ENCODE results near the gene FSTL3. TPM values are rescaled to one million over a fixed set of nuclear protein-coding genes. Genes with fewer than 3 reads are reported as not detected.

The FSTL3 gene
- total RNA-seq, 2 experiments from 2014 or later = 2.2 to 3.0 TPM

DNA sequence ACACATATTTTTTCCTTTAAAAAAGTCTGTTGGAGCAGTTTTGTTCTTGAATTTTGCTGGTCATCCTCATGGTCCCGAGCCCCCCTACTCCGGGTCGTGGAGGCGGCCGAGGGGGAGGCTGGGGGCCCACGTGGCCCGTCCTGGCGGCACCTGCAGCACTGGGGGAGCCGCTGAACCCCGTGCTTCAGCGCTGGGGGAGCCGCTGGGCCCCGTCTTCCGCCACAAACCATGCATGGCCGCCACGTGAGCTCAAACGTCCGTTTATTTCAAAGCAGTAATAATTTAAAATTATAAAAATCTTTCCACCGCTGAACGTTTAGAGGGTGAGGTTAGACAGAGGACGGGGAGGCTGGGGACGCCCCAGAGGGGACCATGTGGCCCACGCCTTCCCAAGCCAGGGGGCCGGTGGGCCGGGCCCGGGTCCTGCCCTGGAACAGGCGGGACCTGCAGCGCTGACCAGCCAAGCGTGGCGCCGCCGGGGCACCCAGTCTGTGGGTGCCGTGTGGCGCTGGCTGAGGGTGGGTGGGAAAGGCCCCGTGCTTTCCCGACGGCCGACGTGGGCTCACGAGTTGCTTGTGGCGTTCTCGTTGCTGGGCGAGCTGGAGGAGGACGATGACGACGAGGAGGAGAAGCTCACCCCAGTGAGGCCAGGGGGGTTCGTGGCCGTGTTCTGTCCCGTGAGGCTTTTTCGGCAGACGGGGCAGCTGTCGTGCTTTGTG is 28.5 kb upstream of the FSTL3 start:
- no peak for ATAC-seq
- POLR2A ChIA-PET = no interaction called here
- no peaks in the 10 kb centered on the region for H3K9me3 Mint-ChIP-seq (ENCODE audit: insufficient read depth)
- no peaks in the 10 kb centered on the region for H3K4me1 Mint-ChIP-seq (ENCODE audit: low read depth)
- no peak for DNase-seq
- H3K27me3 Mint-ChIP-seq (ENCODE audit: low read depth) = no peaks in the 10 kb centered on the region
- no peak overlapping the region for H3K4me3 Mint-ChIP-seq
- H3K36me3 Mint-ChIP-seq (ENCODE audit: low read depth) = peaks cover 23% of the 10 kb centered on the region
- CTCF ChIA-PET = no interaction called here
- no peak overlapping the region for H3K27ac Mint-ChIP-seq

DNA sequence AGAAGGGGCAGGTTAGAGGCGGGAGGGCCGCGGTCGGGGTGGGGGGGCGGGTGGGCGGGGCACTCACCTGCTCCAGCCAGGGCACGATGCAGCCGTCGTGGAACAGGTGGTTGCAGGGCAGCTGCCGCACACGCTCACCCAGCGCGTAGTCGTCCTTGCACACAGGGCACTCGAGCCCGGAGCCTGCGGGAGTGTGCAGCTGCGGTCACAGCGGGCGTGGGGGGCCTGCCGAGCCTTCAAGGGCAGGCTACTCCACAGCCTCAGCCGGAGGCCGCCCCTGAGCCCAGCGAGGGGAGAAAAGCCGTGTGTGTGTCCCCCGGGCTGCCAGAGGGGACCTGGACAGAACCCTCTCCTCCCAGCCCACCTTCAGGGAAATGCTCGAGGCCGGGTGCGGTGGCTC is 27.9 kb upstream of the FSTL3 start:
- H3K4me3 Mint-ChIP-seq = no peak overlapping the region
- H3K27ac Mint-ChIP-seq = no peak overlapping the region
- peaks cover 23% of the 10 kb centered on the region for H3K36me3 Mint-ChIP-seq (ENCODE audit: low read depth)
- ChIA-PET CTCF (no interaction called here), POLR2A (no interaction called here)
- DNase-seq (no peak), ATAC-seq (no peak)
- no peaks in the 10 kb centered on the region for H3K9me3 Mint-ChIP-seq (ENCODE audit: insufficient read depth)
- H3K4me1 Mint-ChIP-seq (ENCODE audit: low read depth) = no peaks in the 10 kb centered on the region
- no peaks in the 10 kb centered on the region for H3K27me3 Mint-ChIP-seq (ENCODE audit: low read depth)

DNA sequence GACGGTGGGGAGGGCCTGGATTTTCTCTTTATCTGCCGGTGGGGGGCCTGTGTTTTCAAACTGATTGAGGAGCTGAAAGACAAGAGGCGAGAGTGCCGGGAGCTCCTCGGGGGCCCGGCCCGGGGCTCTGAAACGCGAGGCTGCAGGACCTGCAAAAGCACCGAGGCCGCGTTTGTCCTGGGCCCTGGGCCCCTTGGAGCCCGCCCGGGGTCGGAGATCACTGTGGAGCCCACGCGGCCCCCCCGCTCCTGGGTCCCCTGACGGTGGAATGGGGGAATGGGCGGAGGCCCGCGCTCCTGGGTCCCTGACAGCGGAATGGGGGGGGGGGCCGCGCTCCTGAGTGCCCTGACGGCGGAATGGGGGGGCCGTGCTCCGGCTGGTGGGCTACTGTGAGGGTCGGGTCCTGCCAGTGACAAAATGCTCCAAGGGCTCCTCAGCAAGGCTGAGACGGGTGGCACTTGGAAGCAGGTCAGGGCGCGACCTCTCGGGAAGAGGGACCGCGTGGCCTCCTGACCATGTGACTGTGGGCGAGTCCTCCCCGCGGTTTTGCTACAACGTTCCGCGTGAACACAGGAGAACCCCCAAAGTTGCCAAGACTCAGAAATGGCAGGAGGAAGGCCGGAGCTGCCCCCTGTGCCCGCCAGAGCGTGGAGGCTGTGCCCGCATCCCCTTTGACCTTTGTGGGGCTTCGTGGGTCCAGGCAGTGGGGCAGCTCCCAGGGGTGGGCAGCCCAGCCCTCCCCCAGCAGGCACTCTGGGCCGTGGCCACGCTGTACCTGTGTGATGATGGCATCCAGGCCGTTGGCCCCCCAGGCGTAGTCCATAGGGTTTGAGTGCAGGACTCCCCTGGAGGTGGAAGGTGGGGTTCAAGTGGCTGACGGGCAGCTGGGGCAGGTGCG is 27.0 kb upstream of the FSTL3 start:
- ATAC-seq (no peak), DNase-seq (no peak)
- H3K36me3 Mint-ChIP-seq (ENCODE audit: low read depth) = peaks cover 28% of the 10 kb centered on the region
- no peaks in the 10 kb centered on the region for H3K4me1 Mint-ChIP-seq (ENCODE audit: low read depth)
- H3K9me3 Mint-ChIP-seq (ENCODE audit: insufficient read depth) = no peaks in the 10 kb centered on the region
- no peaks in the 10 kb centered on the region for H3K27me3 Mint-ChIP-seq (ENCODE audit: low read depth)
- POLR2A ChIA-PET = no interaction called here
- no peak overlapping the region for H3K27ac Mint-ChIP-seq
- CTCF ChIA-PET = no interaction called here
- no peak overlapping the region for H3K4me3 Mint-ChIP-seq

DNA sequence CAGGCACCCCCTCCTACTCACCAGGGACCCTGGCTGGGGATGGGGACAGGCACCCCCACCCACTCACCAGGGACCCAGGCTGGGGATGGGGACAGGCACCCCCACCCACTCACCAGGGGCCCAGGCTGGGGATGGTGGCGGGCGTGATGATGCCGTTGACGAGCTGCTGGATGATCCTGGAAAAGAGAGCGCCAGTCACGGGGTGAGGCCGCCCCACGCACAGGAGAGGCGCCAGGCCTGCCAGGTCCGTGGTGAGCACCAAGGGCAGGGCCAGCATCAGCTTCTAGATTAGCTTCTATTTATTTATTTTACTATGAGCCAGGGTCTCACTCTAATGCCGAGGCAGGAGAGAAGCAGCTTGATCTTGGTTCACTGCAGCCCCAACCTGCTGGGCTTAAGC is 26.1 kb upstream of the FSTL3 start:
- Mint-ChIP-seq H3K27me3 (ENCODE audit: low read depth) (no peaks in the 10 kb centered on the region), H3K36me3 (ENCODE audit: low read depth) (peaks cover 26% of the 10 kb centered on the region), H3K4me3 (no peak overlapping the region), H3K27ac (no peak overlapping the region), H3K9me3 (ENCODE audit: insufficient read depth) (no peaks in the 10 kb centered on the region), H3K4me1 (ENCODE audit: low read depth) (peaks cover under 1% of the 10 kb centered on the region)
- no peak for DNase-seq
- no peak for ATAC-seq
- ChIA-PET CTCF (no interaction called here), POLR2A (no interaction called here)

DNA sequence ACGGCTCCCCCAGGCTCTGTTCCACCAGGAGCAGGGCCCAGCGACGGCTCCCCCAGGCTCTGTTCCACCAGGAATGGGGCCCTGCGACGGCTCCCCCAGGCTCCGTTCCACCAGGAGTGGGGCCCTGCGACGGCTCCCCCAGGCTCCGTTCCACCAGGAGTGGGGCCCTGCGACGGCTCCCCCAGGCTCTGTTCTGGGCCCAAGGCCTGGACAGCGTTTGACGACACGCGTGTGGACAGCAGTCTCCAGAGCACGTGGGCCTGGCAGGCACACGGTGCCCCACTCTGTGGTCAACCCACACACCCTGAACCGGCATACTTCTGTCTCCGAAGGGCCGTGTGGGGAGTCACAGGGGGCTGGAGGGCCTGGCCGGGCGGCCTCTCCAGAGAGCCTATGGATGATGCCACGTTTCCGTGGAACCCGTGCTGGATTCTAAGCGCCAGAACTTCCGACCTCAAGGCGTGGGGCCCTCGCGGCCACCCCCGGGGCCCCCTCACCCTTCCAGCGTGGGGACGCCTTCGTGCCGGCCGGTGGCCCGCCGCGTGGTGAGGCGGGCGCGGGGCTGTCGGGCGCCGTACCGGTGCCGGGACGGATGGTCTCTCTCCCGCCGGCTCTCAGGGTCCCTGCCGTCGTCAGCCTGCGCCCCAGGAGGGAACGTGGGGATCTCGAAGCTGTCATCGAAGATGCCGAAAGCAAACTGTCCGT is 24.9 kb upstream of the FSTL3 start:
- Mint-ChIP-seq H3K36me3 (ENCODE audit: low read depth) (peaks cover 32% of the 10 kb centered on the region), H3K4me1 (ENCODE audit: low read depth) (peaks cover 7% of the 10 kb centered on the region), H3K4me3 (no peak overlapping the region), H3K27me3 (ENCODE audit: low read depth) (no peaks in the 10 kb centered on the region), H3K27ac (no peak overlapping the region), H3K9me3 (ENCODE audit: insufficient read depth) (no peaks in the 10 kb centered on the region)
- ATAC-seq = no peak
- DNase-seq = no peak
- POLR2A ChIA-PET = no interaction called here
- CTCF ChIA-PET = no interaction called here

DNA sequence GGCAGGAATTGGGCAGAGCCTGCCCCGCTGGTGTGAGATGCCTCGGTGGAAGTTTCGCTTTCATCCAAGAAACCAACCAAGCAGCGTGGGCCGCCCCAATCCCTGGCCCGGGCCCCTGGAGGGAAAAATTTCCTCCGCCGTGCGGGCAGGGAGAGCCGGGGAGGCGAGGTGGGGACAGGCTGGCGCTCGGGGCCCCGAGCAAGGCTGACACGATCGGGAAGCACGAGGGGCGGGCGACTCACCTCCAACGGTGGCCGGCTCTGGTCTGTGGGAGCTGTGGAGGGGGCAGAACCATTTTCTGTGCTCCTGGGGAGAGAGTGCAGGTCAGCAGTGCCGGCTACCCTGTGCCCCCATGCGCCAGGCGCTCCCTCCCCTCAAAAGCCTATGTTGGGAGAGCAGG is 24.2 kb upstream of the FSTL3 start:
- no peak overlapping the region for H3K4me3 Mint-ChIP-seq
- no peaks in the 10 kb centered on the region for H3K9me3 Mint-ChIP-seq (ENCODE audit: insufficient read depth)
- no peak for DNase-seq
- no peak overlapping the region for H3K27ac Mint-ChIP-seq
- H3K36me3 Mint-ChIP-seq (ENCODE audit: low read depth) = peaks cover 32% of the 10 kb centered on the region
- ChIA-PET POLR2A (interaction anchor here (0.6 kb wide), 1 partner anchor 9 kb away, joined by 3 read pairs; no protein-coding TSS in a partner anchor), CTCF (no interaction called here)
- peaks cover 8% of the 10 kb centered on the region for H3K4me1 Mint-ChIP-seq (ENCODE audit: low read depth)
- H3K27me3 Mint-ChIP-seq (ENCODE audit: low read depth) = no peaks in the 10 kb centered on the region
- no peak for ATAC-seq

DNA sequence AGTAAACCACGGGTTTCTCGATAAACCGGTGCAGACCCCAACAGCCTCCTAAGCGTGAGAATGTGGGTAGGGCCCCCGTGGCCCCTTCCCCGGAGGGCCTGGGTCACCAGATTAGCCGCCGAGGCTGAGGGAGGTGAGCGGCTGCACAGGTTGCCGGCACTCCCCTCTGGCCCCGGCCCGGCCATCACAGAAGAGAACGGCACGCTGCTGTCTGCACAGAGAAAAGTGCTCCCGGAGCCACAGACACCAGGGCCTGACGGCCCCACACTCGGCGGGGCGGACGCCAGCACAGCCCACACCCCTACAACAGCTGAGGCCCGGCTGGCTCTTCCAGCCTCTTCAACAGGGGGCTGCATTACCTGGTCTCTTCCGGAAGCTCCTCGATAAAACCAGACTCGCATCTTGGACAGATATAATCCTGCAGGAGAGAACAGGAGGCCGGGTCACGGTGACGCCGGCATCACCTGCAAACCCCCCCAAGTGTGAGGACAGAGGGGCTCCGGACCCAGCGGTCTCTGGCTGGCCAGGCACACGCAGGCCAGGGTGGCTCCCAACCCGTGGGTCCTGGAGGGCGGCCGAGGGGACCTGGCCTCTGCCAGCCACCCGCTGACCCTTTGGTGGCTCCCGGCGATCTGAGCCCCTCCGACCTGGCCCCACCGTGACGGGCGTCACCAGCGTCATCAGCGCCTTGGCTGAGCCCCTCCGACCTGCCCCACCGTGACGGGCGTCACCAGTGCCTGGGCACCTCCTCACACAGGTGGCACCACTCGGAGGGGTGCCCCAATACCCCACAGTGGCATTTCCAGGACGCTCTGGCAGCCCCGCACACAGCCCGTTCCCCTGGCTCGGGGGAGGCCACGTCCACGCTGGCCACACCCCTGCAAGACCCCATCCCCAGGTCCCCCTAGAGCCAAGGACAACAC is 23.5 kb upstream of the FSTL3 start:
- Mint-ChIP-seq H3K9me3 (ENCODE audit: insufficient read depth) (no peaks in the 10 kb centered on the region), H3K27ac (no peak overlapping the region), H3K4me3 (no peak overlapping the region), H3K36me3 (ENCODE audit: low read depth) (peaks cover 40% of the 10 kb centered on the region), H3K4me1 (ENCODE audit: low read depth) (peaks cover 12% of the 10 kb centered on the region), H3K27me3 (ENCODE audit: low read depth) (no peaks in the 10 kb centered on the region)
- POLR2A ChIA-PET = interaction anchor here (0.6 kb wide), 1 partner anchor 10 kb away, joined by 3 read pairs; no protein-coding TSS in a partner anchor
- no peak for DNase-seq
- no peak for ATAC-seq
- CTCF ChIA-PET = no interaction called here

DNA sequence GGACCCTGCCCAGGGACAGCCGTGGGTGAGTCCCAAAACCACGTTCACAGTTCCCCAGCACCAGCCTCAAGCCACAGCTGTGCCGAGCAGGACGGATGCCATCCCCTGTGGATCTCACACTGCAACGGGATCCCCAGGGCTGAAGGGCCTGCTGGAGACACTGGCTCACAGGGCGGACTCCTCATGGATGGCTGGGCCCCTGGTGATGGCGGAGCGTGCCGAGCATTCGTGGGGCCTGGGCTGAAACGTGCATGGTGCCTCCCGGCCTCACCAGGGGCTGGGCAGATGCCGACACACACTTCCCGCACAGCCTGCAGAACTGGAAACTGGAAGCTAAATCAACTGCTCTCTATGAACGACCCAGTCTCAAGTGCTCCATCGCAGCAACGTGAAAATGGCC is 22.8 kb upstream of the FSTL3 start:
- no peak for DNase-seq
- no peak overlapping the region for H3K27ac Mint-ChIP-seq
- CTCF ChIA-PET = no interaction called here
- no peaks in the 10 kb centered on the region for H3K27me3 Mint-ChIP-seq (ENCODE audit: low read depth)
- no peaks in the 10 kb centered on the region for H3K9me3 Mint-ChIP-seq (ENCODE audit: insufficient read depth)
- no peak for ATAC-seq
- peaks cover 40% of the 10 kb centered on the region for H3K36me3 Mint-ChIP-seq (ENCODE audit: low read depth)
- H3K4me1 Mint-ChIP-seq (ENCODE audit: low read depth) = peaks cover 12% of the 10 kb centered on the region
- H3K4me3 Mint-ChIP-seq = no peak overlapping the region
- POLR2A ChIA-PET = interaction anchor here (0.6 kb wide), 1 partner anchor 21 kb away, joined by 4 read pairs; no protein-coding TSS in a partner anchor

DNA sequence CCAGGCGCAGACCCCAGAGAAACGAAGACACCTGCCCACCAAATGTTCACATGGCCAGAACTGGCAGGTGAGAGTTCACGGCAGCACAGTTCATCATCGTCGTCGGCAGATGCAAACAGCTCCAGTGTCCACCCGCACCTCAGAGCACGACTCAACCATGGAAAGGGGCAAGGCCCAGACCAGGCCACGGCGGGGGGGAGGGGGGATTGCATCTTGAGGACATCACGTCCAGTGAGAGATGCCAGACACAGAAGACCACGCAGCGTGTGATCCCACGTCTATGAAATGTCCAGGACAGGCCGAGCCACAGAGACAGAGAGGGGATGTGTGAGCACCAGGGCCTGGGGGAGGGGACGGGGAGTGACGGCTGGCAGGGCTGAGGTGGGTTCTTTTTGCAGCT is 20.5 kb upstream of the FSTL3 start:
- H3K4me3 Mint-ChIP-seq = no peak overlapping the region
- ATAC-seq (no peak), DNase-seq (no peak)
- H3K9me3 Mint-ChIP-seq (ENCODE audit: insufficient read depth) = no peaks in the 10 kb centered on the region
- POLR2A ChIA-PET = no interaction called here
- H3K36me3 Mint-ChIP-seq (ENCODE audit: low read depth) = peaks cover 36% of the 10 kb centered on the region
- H3K27ac Mint-ChIP-seq = no peak overlapping the region
- CTCF ChIA-PET = no interaction called here
- H3K4me1 Mint-ChIP-seq (ENCODE audit: low read depth) = peaks cover 28% of the 10 kb centered on the region
- no peaks in the 10 kb centered on the region for H3K27me3 Mint-ChIP-seq (ENCODE audit: low read depth)

DNA sequence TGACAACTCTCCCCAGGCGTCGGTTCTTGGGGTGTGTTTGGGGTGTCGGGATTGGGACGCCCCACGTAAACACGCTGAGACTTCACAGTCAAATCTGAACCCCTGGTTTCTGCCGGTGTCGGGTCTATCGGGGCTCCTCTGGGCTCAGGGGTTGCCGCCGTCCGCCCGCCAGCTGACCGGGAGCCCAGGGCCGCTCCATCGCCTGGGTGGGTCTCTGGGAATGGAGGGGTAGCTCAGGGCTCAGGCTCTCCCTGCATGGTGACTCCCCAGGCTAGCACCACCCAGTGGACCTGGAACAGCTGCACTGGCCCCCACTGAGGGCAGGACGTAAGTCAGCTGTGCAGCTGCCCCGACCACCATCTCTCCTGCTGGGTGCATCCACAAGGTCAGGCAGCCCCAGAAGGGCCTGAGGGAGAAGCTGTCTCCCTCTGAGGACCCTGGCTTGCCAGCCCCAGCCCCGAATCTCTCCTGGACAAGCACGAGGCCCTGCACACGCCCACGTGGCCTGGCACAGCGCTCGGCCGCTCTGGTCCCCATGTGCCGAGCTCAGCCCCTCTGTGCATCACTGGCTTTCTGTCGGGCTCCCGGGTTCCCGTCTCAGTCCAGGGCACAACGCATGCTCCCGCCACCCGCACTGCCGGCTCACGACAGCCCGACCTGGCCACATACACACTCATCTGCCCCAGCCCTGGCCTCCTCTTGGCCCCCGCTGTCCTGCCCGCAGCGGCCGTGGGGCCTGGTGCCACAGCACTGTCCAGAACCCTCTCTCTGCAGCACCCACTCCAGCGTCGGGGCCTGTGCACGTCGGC is 19.2 kb upstream of the FSTL3 start:
- CTCF ChIA-PET = no interaction called here
- DNase-seq (no peak), ATAC-seq (no peak)
- Mint-ChIP-seq H3K27me3 (ENCODE audit: low read depth) (no peaks in the 10 kb centered on the region), H3K27ac (no peak overlapping the region), H3K4me1 (ENCODE audit: low read depth) (peaks cover 35% of the 10 kb centered on the region), H3K4me3 (no peak overlapping the region), H3K36me3 (ENCODE audit: low read depth) (peaks cover 44% of the 10 kb centered on the region), H3K9me3 (ENCODE audit: insufficient read depth) (no peaks in the 10 kb centered on the region)
- POLR2A ChIA-PET = no interaction called here

DNA sequence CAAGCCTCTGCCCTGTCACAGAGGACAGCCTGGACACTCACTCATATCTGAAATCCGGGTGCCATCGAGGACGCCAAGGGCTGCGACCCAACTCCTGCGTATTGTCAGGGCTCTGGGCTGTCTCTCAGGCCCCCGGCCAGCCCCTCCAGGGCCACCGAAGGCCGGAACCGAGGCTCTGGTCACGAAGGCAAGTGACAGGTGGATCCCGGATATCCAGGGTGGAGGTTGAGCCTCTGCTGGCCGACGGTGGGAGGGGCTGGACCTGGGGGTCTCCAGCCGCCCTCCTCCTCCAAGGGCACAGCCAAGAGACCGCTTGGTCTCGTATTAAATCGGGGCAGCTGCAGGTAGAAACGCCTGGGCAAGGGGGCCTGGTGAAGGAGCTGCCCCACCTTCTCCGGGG is 18.6 kb upstream of the FSTL3 start:
- no peak for ATAC-seq
- peaks cover 35% of the 10 kb centered on the region for H3K4me1 Mint-ChIP-seq (ENCODE audit: low read depth)
- peaks cover 43% of the 10 kb centered on the region for H3K36me3 Mint-ChIP-seq (ENCODE audit: low read depth)
- H3K27ac Mint-ChIP-seq = no peak overlapping the region
- ChIA-PET CTCF (no interaction called here), POLR2A (no interaction called here)
- no peak overlapping the region for H3K4me3 Mint-ChIP-seq
- DNase-seq = no peak
- H3K27me3 Mint-ChIP-seq (ENCODE audit: low read depth) = no peaks in the 10 kb centered on the region
- no peaks in the 10 kb centered on the region for H3K9me3 Mint-ChIP-seq (ENCODE audit: insufficient read depth)

Data from activated CD8-positive, alpha-beta T cell treated with anti-CD3 and anti-CD28 coated beads, Interleukin-2, amount 10 ng/mL, durations not matched to agents 7 days and 5 days (primary cell).